Coronary artery (tissue), 2 donors: Measurements from ENCODE around the gene DPP4.
A peak's percentile ranks its signal among the peaks of the same experiment; 100 is the strongest.

Experiments
- DNase-seq: peaks from one replicate; pipeline ENCODE4 v3.0.0-alpha.2; 2017; ENCODE audit warnings: low spot score
- H3K27ac ChIP-seq, 2 donors: fragments of 200-600 bp; sonication (generic); one replicate each; pipeline ENCODE4 v1.5.1; 2016 to 2019
- H3K4me3 ChIP-seq: fragments of 200-600 bp; sonication (generic); 2 replicates; pipeline ENCODE4 v1.5.1; 2016; ENCODE audit warnings: mild to moderate bottlenecking, moderate library complexity
- TF ChIP-seq, protein P1 (sequence below): fragments of 200-600 bp; sonication (generic); IDR thresholded peaks from one replicate; pipeline ENCODE4 v1.5.1; 2019; ENCODE audit warnings: antibody characterized with exemption

DPP4 gene

DNA sequence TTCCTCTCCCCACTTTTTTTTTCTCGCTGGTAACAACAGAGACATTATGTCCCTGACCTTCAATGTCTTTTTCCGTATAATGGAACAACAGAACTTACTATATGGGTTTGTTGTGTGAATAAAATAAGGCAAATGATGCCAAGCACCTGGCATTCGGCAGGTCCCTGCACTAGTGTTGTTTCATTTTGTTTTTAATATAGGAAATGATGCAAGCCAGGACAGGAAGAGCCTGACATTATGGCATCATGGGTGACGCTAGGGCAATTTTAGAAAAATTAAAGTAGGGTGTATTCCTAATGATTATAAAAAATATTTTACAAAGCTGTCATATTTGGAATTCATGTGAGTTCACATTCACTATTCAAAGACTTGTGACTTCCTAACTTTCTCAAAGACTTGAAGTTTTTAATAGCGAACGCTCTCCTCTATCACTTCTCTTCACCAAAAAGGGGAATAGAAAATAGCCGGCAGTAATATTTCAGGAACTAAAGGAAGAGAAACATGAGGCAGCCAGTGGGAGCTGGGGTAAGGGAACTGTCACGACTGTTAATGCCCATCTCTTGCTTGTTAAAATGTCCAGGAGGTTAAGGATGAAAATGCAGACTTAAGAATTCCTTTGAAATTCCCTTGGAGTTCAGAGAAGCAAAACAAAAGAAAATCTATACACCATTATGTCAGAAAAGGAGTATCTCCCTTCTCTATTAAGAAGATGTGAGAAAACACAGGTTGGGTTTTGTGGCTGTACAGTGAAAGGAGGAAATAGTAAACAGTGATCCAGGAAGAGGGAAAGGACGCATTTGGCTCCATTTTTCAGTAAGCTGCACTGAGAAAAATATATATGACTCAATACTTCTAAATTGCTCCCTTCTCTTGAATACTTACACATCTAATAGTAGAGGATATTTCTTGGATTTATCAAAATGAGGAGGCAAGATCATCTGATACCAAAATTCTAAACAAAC lies 60.2 kb downstream of the DPP4 start:
- H3K4me3 ChIP-seq, result no peak overlapping the region
- TF ChIP-seq, protein P1, sequence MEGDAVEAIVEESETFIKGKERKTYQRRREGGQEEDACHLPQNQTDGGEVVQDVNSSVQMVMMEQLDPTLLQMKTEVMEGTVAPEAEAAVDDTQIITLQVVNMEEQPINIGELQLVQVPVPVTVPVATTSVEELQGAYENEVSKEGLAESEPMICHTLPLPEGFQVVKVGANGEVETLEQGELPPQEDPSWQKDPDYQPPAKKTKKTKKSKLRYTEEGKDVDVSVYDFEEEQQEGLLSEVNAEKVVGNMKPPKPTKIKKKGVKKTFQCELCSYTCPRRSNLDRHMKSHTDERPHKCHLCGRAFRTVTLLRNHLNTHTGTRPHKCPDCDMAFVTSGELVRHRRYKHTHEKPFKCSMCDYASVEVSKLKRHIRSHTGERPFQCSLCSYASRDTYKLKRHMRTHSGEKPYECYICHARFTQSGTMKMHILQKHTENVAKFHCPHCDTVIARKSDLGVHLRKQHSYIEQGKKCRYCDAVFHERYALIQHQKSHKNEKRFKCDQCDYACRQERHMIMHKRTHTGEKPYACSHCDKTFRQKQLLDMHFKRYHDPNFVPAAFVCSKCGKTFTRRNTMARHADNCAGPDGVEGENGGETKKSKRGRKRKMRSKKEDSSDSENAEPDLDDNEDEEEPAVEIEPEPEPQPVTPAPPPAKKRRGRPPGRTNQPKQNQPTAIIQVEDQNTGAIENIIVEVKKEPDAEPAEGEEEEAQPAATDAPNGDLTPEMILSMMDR, result no peak
- DNase-seq, result no peak

DNA sequence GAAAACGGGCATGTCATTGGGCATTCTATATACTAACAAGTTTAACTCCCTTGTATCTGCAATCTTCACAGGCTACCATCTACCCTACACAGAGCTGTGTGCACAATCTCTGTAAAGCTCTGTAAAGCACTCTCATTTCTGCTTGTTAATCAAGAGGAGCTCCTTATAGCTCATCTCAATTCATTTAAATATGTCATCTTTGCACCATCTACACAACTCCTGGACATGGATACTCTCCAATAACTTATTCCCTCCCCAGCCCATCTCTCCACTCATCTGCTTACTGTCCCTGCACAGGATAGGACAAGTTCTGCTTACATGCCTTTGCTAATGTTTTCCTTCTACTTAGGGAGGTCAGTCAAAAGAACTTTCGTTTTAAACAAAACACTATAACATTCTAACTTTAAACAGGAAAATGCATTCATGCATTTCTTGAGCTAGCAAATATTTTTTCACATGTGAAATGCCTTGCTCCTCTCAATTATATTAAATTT lies 61.4 kb downstream of the DPP4 start:
- Histone ChIP-seq H3K4me3 (no peak overlapping the region), H3K27ac (no peak overlapping the region)
- TF ChIP-seq, protein P1, result no peak
- DNase-seq, result no peak

More for the DNA sequence above, 60.2 kb downstream of the DPP4 start:
- H3K27ac ChIP-seq, result no peak overlapping the region

- DNase-seq, result no peak
- Histone ChIP-seq H3K27ac (no peak overlapping the region), H3K4me3 (no peak overlapping the region)
- TF ChIP-seq, protein P1, result no peak
Measured at GRCh38 chr2:162011706-162012564, 62.1 kb downstream of the DPP4 start.

DNA sequence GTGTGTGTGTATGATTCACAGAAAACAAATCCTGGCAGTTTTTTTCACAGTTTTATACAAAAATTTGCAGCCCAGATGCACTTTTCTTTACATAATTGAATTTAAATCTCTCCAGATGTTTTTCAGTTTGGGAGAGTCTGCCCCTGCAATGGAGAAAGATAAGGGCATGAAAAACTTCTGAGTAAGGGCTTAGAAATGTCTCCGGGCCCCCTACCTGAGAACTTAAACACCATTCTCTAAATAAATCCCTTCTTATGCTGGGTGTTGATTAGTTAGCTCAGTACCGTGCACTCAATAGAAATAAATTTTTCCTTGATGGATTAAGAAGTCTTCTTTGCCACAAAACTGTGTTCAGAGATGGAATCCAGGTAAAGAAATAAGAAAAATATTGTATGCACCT lies 64.5 kb downstream of the DPP4 start:
- no peak overlapping the region for H3K4me3 ChIP-seq
- no peak overlapping the region for H3K27ac ChIP-seq
- DNase-seq, result no peak
- TF ChIP-seq, protein P1, result no peak

GRCh38 chr2:162007447-162008040 lies 66.5 kb downstream of the DPP4 start:
- TF ChIP-seq, protein P1, result peak; percentile 53
- no peak overlapping the region for H3K4me3 ChIP-seq
- no peak overlapping the region for H3K27ac ChIP-seq
- no peak for DNase-seq

GRCh38 chr2:162006337-162006736 lies 67.7 kb downstream of the DPP4 start:
- TF ChIP-seq, protein P1, result no peak
- Histone ChIP-seq H3K27ac (no peak overlapping the region), H3K4me3 (no peak overlapping the region)
- DNase-seq, result no peak
